Stomach (tissue), 9 donors: Measurements from ENCODE around the gene CENPP. TPM values are rescaled to one million over a fixed set of nuclear protein-coding genes. Genes with fewer than 3 reads are reported as not detected.
A peak's percentile ranks its signal among the peaks of the same experiment; 100 is the strongest.

Experiments used
- DNase-seq, 2 donors: peaks; one replicate each; pipeline versions ENCODE4 v3.0.0 to v3.0.0-alpha.2; 2013 to 2019
- H3K27ac ChIP-seq, 5 donors: fragments of 200-600 bp in 4 of 5; sonication (generic) in 4 of 5; one replicate each; pipeline ENCODE4 v1.5.1; 2013 to 2019; ENCODE audit warnings: mild to moderate bottlenecking in 1 of 5, moderate library complexity in 1 of 5
- H3K27me3 ChIP-seq, 3 donors: fragments of 200-600 bp; sonication (generic); one replicate each; pipeline ENCODE4 v1.5.1; 2017 to 2019; ENCODE audit warnings: mixed run types in 1 of 3
- H3K36me3 ChIP-seq, 4 donors: fragments of 200-600 bp; sonication (generic); 1 replicate in 3 of 4; 2 replicates in 1 of 4; pipeline ENCODE4 v1.5.1; 2016 to 2019
- H3K4me1 ChIP-seq, 4 donors: fragments of 200-600 bp; sonication (generic); one replicate each; pipeline ENCODE4 v1.5.1; 2016 to 2019
- H3K4me3 ChIP-seq, 4 donors: fragments of 200-600 bp; sonication (generic) in 3 of 4; one replicate each; pipeline ENCODE4 v1.5.1; 2016 to 2019; ENCODE audit warnings: mild to moderate bottlenecking in 1 of 4
- H3K9me3 ChIP-seq, 4 donors: fragments of 200-600 bp; sonication (generic); one replicate each; pipeline ENCODE4 v1.5.1; 2016 to 2019
- EP300 ChIP-seq: sonication (generic); formaldehyde crosslinking; IDR thresholded peaks from one replicate; pipeline ENCODE4 v1.6.1; 2017; ENCODE audit warnings: antibody characterized with exemption
- POLR2A ChIP-seq, 4 donors: fragments of 450-650 bp; IDR thresholded peaks; one replicate each; pipeline ENCODE4 v1.6.1; 2016; ENCODE audit warnings: antibody characterized with exemption in 4 of 4, control low read depth in 2 of 4, mild to moderate bottlenecking in 1 of 4, moderate library complexity in 1 of 4
- POLR2AphosphoS5 ChIP-seq, 3 donors: sonication (generic); formaldehyde crosslinking; IDR thresholded peaks; one replicate each; pipeline ENCODE4 v1.6.1; 2016; ENCODE audit warnings: antibody characterized with exemption in 3 of 3
- WGBS, 5 donors: extraction: QIAGEN DNeasy Blood & Tissue Kit in 3 of 5; methylation state at CpG; one replicate each; pipeline versions ENCODE4 v1.1.5 to v1.1.7; 2013 to 2018; 5-methylcytosine and 5-hydroxymethylcytosine counted together
- intact Hi-C: fragments of 100-400 bp; cut with DNase I; formaldehyde crosslinking; loops from one replicate; pipeline ENCODE4 v1.15.1; 2023; ENCODE audit warnings: low total_unique reads
- polyA plus RNA-seq, 3 donors: library from polyadenylated mRNA; stranded (reverse); fragments of 200-250 nt; gene quantifications; one replicate each; pipeline ENCODE4 v1.2.3, GENCODE V29; 2013
- total RNA-seq, 5 donors: library from RNA; depleted of rRNA; stranded (reverse); fragments of >200 nt; gene quantifications; one replicate each; pipeline versions ENCODE4 v1.1.0 to v1.2.3, GENCODE V29; 2014 to 2016
- TF ChIP-seq, protein P1 (sequence below), 7 experiments: fragments of 450-650 bp in 4 of 7; fragments of 200-600 bp in 3 of 7; sonication (generic) in 3 of 7; IDR thresholded peaks; one replicate each; pipeline ENCODE4 v1.5.1; 2016 to 2019; ENCODE audit warnings: antibody characterized with exemption in 7 of 7, control low read depth in 2 of 7, mild to moderate bottlenecking in 1 of 7
- donor health status: healthy with polysubstance abuse.
- donor health status: Bipolar disorder and iron deficiency.
- donor health status: healthy.

The CENPP gene
- total and polyA plus RNA-seq, 8 donors: 1.3 to 37.9 (median 3.2) TPM

DNA sequence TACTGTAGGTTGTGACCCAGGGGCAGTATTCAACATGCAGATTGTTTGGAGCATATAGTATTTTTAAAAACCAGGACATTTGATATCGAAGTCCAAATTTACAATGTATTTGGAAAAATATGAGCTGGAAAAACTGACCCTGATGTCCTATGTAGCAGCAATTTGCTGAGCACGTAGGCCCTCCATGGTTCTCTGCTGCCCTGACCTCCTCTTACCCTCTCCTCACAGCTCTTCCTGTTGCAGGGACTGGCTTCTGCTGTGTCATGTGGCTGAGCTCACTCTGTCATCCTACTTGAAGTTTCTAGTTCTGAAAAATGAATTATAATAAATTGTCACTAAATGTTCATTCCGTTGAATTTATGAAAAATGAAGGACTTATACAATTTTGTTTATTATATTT is 160.6 kb downstream of the CENPP start:
- TF ChIP-seq, protein P1, sequence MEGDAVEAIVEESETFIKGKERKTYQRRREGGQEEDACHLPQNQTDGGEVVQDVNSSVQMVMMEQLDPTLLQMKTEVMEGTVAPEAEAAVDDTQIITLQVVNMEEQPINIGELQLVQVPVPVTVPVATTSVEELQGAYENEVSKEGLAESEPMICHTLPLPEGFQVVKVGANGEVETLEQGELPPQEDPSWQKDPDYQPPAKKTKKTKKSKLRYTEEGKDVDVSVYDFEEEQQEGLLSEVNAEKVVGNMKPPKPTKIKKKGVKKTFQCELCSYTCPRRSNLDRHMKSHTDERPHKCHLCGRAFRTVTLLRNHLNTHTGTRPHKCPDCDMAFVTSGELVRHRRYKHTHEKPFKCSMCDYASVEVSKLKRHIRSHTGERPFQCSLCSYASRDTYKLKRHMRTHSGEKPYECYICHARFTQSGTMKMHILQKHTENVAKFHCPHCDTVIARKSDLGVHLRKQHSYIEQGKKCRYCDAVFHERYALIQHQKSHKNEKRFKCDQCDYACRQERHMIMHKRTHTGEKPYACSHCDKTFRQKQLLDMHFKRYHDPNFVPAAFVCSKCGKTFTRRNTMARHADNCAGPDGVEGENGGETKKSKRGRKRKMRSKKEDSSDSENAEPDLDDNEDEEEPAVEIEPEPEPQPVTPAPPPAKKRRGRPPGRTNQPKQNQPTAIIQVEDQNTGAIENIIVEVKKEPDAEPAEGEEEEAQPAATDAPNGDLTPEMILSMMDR (IDR thresholded peaks at IDR 0.05): no peak
- TF ChIP-seq EP300 (no peak), POLR2A (IDR thresholded peaks at IDR 0.05) (no peak)
- no peak overlapping the region for H3K4me3 ChIP-seq
- H3K9me3 ChIP-seq: no peaks in the 10 kb centered on the region
- 85 to 95% (median 91%) methylated on average over 3 of the region's 3 CpGs for WGBS, 5 donors
- H3K4me1 ChIP-seq: peaks cover 0 to 46% (median 16%) of the 10 kb centered on the region in 4 donors
- DNase-seq: no peak
- intact Hi-C loops: no loop called here
- H3K27ac ChIP-seq: no peak overlapping the region
- H3K36me3 ChIP-seq: no peaks in the 10 kb centered on the region
- no peaks in the 10 kb centered on the region for H3K27me3 ChIP-seq

DNA sequence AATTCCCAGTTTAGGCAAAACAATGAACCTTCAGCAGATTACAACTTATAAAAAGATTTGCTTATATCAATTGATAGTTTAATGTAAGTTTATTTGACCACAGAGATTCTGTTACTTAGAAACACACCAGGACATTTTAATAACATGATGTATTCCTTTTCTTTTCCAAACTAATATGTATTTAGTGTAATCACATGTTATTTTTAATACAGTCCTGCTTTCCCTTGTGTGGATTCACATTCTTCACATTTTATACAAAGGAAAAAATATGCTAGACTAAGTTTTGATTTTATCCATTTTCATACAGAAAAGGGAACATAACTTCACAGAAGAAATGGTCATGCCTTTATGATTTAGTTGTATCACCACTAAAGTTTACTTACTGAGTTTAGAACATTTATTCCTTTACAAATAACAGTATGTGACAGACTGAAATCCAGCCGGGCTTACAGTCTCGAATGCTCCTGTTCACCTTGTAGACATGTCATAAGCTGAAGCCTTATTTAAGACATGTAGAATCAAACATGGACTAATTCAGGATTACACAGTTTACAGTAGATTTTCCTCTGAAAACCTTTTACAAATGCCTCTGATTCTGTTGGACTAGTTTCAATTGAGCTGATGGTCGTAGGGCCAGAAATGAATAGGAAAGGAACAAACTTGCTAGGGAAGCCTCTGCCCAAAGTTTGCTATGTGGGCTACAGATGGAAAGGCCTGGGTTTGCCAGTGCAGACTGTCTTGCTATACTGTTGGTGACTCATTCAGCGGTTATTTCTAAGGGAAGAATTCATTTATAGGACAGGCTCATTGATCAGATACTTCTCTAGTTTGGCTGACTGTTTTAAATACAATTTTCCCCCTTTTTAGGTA is 163.2 kb downstream of the CENPP start:
- TF ChIP-seq, protein P1 (IDR thresholded peaks at IDR 0.05): no peak
- TF ChIP-seq EP300: no peak
- TF ChIP-seq POLR2AphosphoS5 (IDR thresholded peaks at IDR 0.05): no peak
- no peak for TF ChIP-seq POLR2A (IDR thresholded peaks at IDR 0.05)
- intact Hi-C loops: no loop called here
- peak in 1 of 2 donors; percentile 44 for DNase-seq
- 46 to 70% (median 59%) methylated on average over 4 of the region's 4 CpGs for WGBS, 5 donors
- Histone ChIP-seq H3K4me1 (peaks cover 0 to 31% (median 15%) of the 10 kb centered on the region in 4 donors), H3K27me3 (no peaks in the 10 kb centered on the region), H3K9me3 (no peaks in the 10 kb centered on the region), H3K36me3 (no peaks in the 10 kb centered on the region), H3K27ac (peak overlapping the region in 3 of 5 donors; percentile 10 to 51 (median 51)), H3K4me3 (no peak overlapping the region)

DNA sequence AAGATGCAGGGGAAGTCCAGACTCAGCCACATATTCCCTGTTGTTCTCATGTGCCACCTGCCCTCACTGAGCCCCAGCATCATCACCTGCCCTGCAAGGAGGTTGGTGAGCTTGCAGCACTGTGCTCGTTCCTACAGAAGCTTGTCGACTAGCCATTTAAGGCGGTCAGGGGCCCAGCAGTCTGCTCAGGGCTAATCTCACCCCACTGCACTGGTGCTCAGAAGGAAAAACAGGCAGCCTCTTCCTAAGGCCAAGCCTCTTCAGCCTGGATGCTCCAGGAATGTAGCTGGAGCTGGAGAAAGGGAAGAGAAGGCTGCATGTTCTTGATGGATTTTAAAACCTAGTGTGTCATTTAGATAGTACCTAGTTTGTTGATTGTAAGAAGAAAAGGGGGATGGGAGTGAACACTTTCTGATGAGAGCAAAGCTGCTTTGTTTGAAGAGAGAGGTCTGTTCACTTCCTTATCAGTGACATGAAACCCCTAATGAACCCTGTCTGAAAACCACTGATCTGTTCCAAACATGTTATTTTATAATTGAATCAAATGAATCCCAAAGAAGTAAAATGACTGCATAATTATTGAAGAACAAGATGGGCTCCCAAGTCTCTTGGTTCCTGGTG is 167.1 kb downstream of the CENPP start:
- H3K36me3 ChIP-seq: no peaks in the 10 kb centered on the region
- H3K4me3 ChIP-seq: no peak overlapping the region
- H3K9me3 ChIP-seq: no peaks in the 10 kb centered on the region
- intact Hi-C loops: no loop called here
- no peaks in the 10 kb centered on the region for H3K27me3 ChIP-seq
- peaks cover 0 to 19% (median 8%) of the 10 kb centered on the region in 4 donors for H3K4me1 ChIP-seq
- WGBS, 5 donors: 75 to 87% (median 80%) methylated on average over 3 of the region's 3 CpGs
- no peak for TF ChIP-seq POLR2AphosphoS5 (IDR thresholded peaks at IDR 0.05)
- TF ChIP-seq, protein P1 (IDR thresholded peaks at IDR 0.05): no peak
- TF ChIP-seq EP300: no peak
- TF ChIP-seq POLR2A (IDR thresholded peaks at IDR 0.05): no peak
- peak in 1 of 2 donors; percentile 25 for DNase-seq
- H3K27ac ChIP-seq: no peak overlapping the region

DNA sequence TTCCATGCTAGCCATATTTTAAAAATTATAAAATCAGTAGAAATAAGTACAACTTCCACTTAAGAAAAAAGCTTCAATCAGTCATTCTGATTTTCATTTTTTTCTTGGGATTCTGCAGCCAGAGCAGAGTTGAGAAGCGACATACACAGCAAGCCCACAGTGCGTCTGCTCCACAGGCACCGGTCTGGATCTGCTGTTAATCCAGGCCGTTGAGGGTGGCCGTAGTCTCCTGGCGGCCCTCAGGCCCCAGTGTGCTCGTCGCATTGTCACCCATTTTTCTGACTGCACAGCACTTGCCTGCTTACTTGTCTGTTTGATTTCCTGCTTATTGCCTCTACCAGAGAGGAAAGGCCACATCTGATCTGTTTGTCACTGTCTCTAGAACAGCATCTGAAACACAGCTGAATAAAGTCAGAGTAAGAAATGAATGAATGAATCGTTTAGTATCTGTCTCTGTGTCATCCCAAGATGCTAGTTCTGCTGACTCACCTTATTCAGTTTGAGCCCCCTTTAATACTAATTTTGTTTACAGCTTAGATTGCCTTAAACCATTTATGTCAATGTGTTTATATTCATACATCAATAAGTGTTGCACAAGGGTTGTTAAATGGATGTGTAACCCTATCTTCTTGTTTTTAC is 168.1 kb downstream of the CENPP start:
- Histone ChIP-seq H3K9me3 (no peaks in the 10 kb centered on the region), H3K27ac (no peak overlapping the region), H3K27me3 (no peaks in the 10 kb centered on the region), H3K36me3 (no peaks in the 10 kb centered on the region), H3K4me3 (no peak overlapping the region), H3K4me1 (peaks cover 0 to 12% (median 6%) of the 10 kb centered on the region in 4 donors)
- 87 to 91% (median 90%) methylated on average over 9 of the region's 9 CpGs for WGBS, 5 donors
- intact Hi-C loops: no loop called here
- peak in 1 of 2 donors; percentile 27 for DNase-seq
- TF ChIP-seq POLR2A (IDR thresholded peaks at IDR 0.05) (no peak), POLR2AphosphoS5 (IDR thresholded peaks at IDR 0.05) (no peak), EP300 (no peak)
- TF ChIP-seq, protein P1 (IDR thresholded peaks at IDR 0.05): no peak
